ENCODE results near the gene TUBA8.
"Not testable (repeated sequence)": the region's sequence is repeated elsewhere in the genome, so short reads cannot be mapped to it uniquely, and the experiment has no call there.

Gene TUBA8

DNA sequence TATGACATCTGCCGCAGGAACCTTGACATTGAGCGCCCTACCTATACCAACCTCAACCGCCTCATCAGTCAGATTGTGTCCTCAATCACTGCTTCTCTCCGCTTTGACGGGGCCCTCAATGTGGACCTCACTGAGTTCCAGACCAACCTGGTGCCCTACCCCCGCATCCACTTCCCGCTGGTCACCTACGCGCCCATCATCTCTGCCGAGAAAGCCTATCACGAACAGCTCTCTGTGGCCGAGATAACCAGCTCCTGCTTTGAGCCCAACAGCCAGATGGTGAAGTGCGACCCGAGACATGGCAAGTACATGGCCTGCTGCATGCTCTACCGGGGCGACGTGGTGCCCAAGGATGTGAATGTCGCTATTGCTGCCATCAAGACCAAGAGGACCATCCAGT lies 16.0 kb downstream of the TUBA8 start:
- no peak for DNase-seq (ENCODE audit: low spot score)
- no peak for TF ChIP-seq CTCF (IDR thresholded peaks at IDR 0.05; ENCODE audit: extremely low read depth, missing control alignments)

DNA sequence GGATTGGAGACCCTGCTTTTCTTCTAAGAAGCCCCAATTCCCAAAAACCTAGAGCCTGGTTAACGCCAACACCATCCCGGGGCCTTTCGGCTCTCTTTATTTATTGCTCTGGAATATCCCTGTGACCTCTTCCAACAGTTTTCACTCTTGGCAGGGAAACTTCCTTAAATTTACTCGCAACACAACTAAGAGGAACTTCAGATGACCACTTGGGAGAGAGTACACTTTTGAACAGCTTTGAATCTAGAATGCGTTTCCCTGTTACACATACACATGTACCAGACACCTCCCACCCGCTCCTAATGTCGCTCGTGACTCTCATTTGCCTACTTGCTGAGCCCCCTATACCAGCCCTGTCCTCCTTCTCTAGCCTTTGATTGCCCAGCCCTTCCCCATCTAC lies 19.4 kb downstream of the TUBA8 start:
- no peak for DNase-seq (ENCODE audit: low spot score)
- TF ChIP-seq CTCF (IDR thresholded peaks at IDR 0.05; ENCODE audit: extremely low read depth, missing control alignments): no peak

GRCh38 chr22:18130699-18131429 lies 20.3 kb downstream of the TUBA8 start:
- DNase-seq (ENCODE audit: low spot score): no peak

GRCh38 chr22:18133452-18133851 lies 22.8 kb downstream of the TUBA8 start:
- no peak for DNase-seq (ENCODE audit: low spot score)
- no peak for TF ChIP-seq CTCF (IDR thresholded peaks at IDR 0.05; ENCODE audit: extremely low read depth, missing control alignments)

More at GRCh38 chr22:18130699-18131429, 20.3 kb downstream of the TUBA8 start:
- TF ChIP-seq CTCF (IDR thresholded peaks at IDR 0.05; ENCODE audit: extremely low read depth, missing control alignments): no peak

- no peak for DNase-seq (ENCODE audit: low spot score)
- no peak for TF ChIP-seq CTCF (IDR thresholded peaks at IDR 0.05; ENCODE audit: extremely low read depth, missing control alignments)
These were observed 26.1 kb downstream of the TUBA8 start for GRCh38 chr22:18136563-18137320.

GRCh38 chr22:18141004-18141403 lies 30.4 kb downstream of the TUBA8 start:
- DNase-seq (ENCODE audit: low spot score): not testable (repeated sequence)

GRCh38 chr22:18144105-18144504 lies 33.5 kb downstream of the TUBA8 start:
- no peak for TF ChIP-seq CTCF (IDR thresholded peaks at IDR 0.05; ENCODE audit: extremely low read depth, missing control alignments)
- DNase-seq (ENCODE audit: low spot score): no peak

Measured in GM20000 (cell line).